CD4-positive, alpha-beta T cell treated with Interleukin-2 at 100 ng/mL for 4 hours (primary cell): ENCODE results near the gene TLDC2.
"Not testable (repeated sequence)": the region's sequence is repeated elsewhere in the genome, so short reads cannot be mapped to it uniquely, and the experiment has no call there.

ENCODE experiments used
- DNase-seq: peaks from one replicate; pipeline ENCODE4 v3.0.0-alpha.2; 2020; ENCODE audit warnings: low spot score

Gene TLDC2

GRCh38 chr20:36871640-36872570 is 4.0 kb upstream of the TLDC2 start:
- no peak for DNase-seq

DNA sequence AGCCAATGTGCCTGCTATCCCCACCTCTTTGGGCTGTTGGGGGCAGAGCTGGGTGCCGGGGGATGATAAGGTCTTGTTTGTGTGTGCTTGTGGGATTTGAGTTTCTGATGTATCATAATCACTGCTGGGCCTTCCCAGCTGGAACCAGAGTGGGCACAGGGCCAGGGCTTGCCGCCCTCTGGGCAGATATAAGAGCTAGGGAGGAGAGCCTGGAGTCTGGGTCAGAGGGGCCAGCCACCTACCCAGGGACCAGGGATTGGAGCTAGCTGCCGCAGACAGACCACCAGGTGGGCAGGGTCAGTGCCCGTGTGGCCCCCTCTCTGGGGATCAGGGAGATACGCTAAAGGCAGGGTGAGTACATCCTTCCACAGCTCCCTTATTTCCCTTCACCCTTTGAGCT is 3.1 kb upstream of the TLDC2 start:
- no peak for DNase-seq

DNA sequence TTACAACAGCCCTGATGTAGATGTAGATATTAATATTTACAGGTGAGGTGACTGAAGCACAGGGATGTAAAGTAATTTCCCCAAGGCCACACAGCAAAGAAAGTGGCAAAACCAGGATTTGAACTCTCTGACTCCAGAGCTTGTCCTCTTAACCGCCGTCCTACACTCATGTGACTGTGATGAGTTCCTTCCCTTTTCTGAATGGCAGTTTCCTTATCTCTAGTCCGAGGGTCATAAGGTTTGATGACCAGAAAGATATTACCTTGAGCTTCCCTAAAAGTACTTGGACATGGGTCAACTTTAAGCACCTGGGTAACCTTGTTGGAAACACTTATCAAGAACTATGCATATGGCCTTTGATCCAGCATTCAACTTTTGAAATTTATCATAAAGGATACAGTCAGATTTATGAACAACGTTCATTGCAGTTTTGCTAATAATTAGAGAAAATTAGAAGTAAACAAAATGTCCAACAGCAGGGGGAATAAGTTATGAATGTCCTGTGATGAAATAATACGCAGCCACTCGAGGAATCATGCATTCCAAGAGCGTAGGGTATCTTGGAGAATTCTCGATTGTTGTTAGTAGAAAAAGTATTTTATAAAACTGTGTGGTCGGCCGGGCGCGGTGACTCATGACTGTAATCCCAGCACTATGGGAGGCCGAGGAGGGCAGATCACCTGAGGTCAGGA is 2.3 kb upstream of the TLDC2 start:
- no peak for DNase-seq

DNA sequence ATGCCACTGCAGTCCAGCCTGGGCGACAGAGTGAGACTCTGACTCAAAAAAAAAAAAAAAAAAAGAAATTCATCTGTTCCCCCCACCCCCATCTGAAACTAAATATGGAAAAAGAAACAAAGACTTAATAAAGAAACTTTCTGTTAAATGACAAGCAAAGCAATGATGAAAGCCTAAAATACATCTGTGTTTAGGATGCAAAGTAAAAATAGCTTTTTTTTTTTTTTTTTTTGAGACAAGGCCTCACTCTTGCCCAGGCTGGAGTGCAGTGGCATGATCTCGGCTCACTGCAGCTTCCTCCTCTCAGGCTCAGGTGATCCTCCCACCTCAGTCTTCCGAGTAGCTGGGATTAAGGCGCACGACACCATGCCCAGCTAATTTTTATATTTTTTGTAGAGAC is 845 bp upstream of the TLDC2 start:
- DNase-seq, result not testable (repeated sequence)

- no peak for DNase-seq
These were observed 515 bp downstream of the TLDC2 start for GRCh38 chr20:36876473-36876833.

DNA sequence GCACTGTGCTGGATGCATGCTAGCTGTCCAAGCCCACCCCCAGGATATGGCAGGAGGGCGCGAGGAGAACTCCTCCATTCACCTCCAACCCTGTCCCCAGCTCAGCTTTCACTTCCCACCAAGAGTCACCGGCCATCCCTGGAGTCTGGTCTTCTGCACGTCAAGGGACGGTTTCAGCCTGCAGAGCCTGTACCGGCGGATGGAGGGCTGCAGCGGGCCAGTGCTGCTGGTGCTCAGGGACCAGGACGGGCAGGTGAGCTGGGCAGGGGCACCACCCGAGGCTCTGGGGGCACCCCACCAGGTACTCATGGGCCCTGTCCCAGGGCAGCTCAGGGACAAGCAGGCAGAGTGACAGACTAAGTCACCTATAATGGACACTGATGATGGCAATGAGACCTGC is 3.0 kb downstream of the TLDC2 start:
- no peak for DNase-seq

- DNase-seq, result no peak
These were observed 4.9 kb downstream of the TLDC2 start for GRCh38 chr20:36880741-36881250.

DNA sequence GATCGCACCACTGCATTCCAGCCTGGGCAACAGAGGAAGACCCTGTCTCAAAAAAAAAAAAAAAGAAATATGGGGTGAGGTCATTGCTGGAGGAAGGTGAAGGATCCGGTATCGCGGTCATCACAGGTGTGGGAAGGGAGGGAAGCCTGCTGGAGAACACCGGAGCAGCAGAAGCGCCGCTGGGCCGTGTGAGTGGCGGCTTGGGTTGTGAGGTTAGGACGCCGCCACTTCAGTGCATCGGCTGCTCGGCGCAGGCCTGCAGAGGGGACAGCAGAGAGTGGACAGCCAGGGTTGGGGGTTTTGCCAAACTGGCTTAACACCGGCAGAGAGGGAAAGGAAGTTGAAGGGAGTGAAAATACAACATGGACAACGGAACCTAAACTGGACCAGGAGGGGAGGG is 5.4 kb downstream of the TLDC2 start:
- no peak for DNase-seq

DNA sequence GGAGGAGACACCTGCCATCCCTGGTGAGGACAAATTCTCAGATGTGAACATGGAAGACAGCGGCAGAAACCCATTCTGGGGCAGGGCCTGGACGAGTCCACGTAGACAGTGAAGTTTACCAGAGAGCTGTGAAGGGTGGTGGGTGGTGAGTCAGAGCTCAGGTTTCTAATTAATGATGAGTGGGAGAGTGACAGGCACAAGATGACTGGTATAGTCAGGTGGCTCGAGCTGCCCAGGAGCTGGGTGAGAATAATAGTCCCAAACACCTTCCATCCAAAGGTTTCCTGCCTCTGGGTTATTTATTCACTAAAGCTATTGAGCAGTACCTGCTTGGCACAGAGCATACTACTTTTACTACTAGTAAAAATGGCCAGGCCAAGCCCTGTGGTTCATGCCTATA is 6.0 kb downstream of the TLDC2 start:
- DNase-seq, result no peak

GRCh38 chr20:36883977-36884535 is 8.1 kb downstream of the TLDC2 start:
- no peak for DNase-seq

- DNase-seq, result no peak
These were observed 9.4 kb downstream of the TLDC2 start for GRCh38 chr20:36885356-36885755.

- peak; percentile 77 for DNase-seq
These were observed 11.2 kb downstream of the TLDC2 start for GRCh38 chr20:36886859-36887751.

DNA sequence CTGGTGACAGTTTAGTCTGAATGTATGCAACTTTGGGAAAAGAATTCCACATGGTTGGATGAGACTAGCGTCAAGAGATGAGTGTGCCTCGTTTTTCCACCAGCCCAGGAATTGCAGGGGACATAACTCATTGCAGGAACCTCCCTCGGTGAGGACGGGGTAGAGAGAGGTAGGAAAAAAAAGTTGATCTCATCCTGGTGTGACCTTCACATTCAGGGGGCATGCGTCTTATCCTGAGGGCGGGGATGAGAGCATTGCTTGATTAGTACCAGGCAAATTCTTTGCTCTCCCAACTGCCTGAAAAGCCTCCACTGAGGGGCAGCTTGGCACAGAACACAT is 11.8 kb downstream of the TLDC2 start:
- DNase-seq, result no peak

GRCh38 chr20:36888880-36889516 is 13.1 kb downstream of the TLDC2 start:
- DNase-seq, result no peak

GRCh38 chr20:36890586-36890985 is 14.6 kb downstream of the TLDC2 start:
- no peak for DNase-seq

GRCh38 chr20:36891211-36891610 is 15.3 kb downstream of the TLDC2 start:
- DNase-seq, result no peak

GRCh38 chr20:36893801-36894200 is 17.9 kb downstream of the TLDC2 start:
- no peak for DNase-seq

DNA sequence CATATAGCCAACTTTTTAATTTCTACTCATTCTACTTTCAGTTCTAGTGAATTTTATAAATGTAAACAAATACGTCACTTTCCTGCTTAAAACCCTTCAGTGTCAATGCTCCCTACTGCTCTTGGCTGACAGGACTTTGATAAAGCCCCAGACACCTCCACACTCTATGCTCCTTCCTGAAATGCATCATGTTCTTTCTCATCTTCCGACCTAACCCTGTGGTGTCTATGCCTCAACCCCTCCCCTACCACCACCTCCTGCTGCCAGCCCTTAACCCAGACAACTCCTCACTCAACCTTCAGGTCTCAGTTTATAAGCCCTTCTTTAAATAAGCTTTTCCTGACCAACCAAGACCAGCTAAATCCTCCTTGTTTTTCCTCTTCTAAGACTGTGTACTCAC is 19.1 kb downstream of the TLDC2 start:
- no peak for DNase-seq

GRCh38 chr20:36904690-36905089 is 28.8 kb downstream of the TLDC2 start:
- DNase-seq, result no peak

DNA sequence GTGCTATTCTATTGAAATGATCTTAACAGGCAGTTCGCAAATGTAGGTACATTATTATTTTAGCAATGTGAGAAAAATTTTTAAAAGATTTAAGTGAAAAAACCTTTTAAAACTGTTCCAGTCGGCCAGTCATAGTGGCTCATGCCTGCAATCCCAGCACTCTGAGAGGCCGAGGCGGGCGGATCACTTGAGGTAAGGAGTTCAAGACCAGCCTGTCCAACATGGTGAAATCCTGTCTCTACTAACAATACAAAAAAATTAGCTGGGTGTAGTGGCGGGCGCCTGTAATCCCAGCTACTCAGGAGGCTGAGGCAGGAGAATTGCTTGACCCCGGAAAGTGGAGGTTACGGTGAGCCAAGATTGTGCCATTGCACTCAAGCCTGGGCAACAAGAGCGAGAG is 29.6 kb downstream of the TLDC2 start:
- DNase-seq, result not testable (repeated sequence)

- not testable (repeated sequence) for DNase-seq
These were observed 30.1 kb downstream of the TLDC2 start for GRCh38 chr20:36906086-36906485.

- DNase-seq, result no peak
These were observed 32.7 kb downstream of the TLDC2 start for GRCh38 chr20:36908603-36909002.
